Left lung (tissue), 10 donors: ENCODE results near the gene ASPHD2. TPM values are rescaled to one million over a fixed set of nuclear protein-coding genes. Genes with fewer than 3 reads are reported as not detected.
A peak's percentile ranks its signal among the peaks of the same experiment; 100 is the strongest.

Experiments used
- ATAC-seq: fragments of 200-7000 bp; cut with Tn5 transposase; one replicate; pipeline ENCODE4 v1.9.1; 2020; ENCODE audit warnings: moderate library complexity
- DNase-seq, 4 donors: peaks; one replicate each; pipeline ENCODE4 v3.0.0-alpha.2; 2013 to 2020
- H3K27ac ChIP-seq, 2 donors: fragments of 200-600 bp; sonication (generic) in 1 of 2; one replicate each; pipeline versions ENCODE4 v1.5.0 to v1.8.0; 2020 to 2021
- H3K27me3 ChIP-seq, 2 donors: fragments of 200-600 bp; sonication (generic) in 1 of 2; one replicate each; pipeline versions ENCODE4 v1.5.0 to v1.8.0; 2020 to 2021
- H3K36me3 ChIP-seq, 2 donors: fragments of 200-600 bp; sonication (generic) in 1 of 2; one replicate each; pipeline versions ENCODE4 v1.5.0 to v1.8.0; 2020 to 2021
- H3K4me1 ChIP-seq, 2 donors: fragments of 200-600 bp; one replicate each; pipeline ENCODE4 v1.8.0; 2021
- H3K4me3 ChIP-seq, 2 donors: fragments of 200-600 bp; sonication (generic) in 1 of 2; one replicate each; pipeline versions ENCODE4 v1.5.0 to v1.8.0; 2020 to 2021; ENCODE audit warnings: mild to moderate bottlenecking in 1 of 2
- H3K9me3 ChIP-seq, 2 donors: fragments of 200-600 bp; sonication (generic) in 1 of 2; one replicate each; pipeline versions ENCODE4 v1.5.0 to v1.8.0; 2020 to 2021
- intact Hi-C, 2 donors: fragments of 100-400 bp; cut with DNase I; formaldehyde crosslinking; loops; one replicate each; pipeline versions ENCODE4 v1.11.2 to v1.14.2; 2022
- polyA plus RNA-seq, 6 donors: library from polyadenylated mRNA; unstranded; fragments of 120-200 nt; gene quantifications; one replicate each; pipeline ENCODE4 v1.2.1, GENCODE V29; 2013; ENCODE audit not compliant: insufficient read length in 6 of 6
- total RNA-seq, 2 donors: library from RNA; stranded (reverse); fragmentation: NEBNext Ultra II Directional; extraction: Animal tissue kit (Norgen Biotek cat#: 25700); gene quantifications; one replicate each; pipeline ENCODE4 v1.2.1, GENCODE V29; 2021
- TF ChIP-seq, protein P1 (sequence below), 2 donors: fragments of 200-600 bp; sonication (generic) in 1 of 2; IDR thresholded peaks; one replicate each; pipeline versions ENCODE4 v1.5.0 to v1.8.0; 2021; ENCODE audit warnings: antibody characterized with exemption in 2 of 2
- donor health status: DM: no; HTN: yes; CAD: no.
- donor health status: DM: no; HTN: no; CAD: no.

ASPHD2 gene
- total and polyA plus RNA-seq, 8 donors: 0.38 to 2.1 (median 0.60) TPM

DNA sequence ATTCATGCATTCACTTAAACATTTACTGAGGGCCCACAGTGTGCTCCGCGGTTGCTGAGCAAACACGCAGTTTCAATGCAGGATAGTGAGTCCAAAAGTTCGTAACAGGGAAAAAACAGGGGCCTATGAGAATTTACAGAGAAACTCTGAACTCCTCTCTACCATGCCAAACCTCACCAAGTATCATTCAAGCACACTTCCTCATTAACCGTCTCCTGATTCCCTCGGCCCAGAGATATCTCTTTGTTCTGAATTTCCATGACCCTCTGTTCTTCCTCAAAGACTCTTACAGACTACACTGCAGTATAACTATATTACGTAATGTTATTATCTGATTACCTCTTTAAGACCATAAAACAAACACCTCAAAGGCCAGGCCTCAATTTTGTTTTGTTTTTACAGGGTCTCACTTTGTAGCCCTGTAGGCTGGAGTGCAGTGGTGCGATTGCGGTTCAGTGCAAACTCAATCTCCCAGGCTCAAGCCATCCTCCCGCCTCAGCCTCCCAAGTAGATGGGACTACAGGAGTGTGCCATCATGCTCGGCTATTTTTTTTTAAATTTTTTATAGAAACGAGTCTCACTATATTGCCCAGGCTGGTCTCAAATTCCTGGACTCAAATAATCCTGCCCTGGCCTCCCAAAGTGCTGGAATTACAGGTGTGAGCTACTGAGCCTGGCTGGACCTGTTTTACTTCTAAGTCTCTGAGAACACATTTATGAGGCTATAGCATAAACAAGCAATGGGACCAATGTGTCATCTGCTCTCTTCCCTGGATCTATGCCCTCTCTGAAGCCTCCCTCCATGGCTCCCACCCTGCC, 50.9 kb downstream of the ASPHD2 start:
- DNase-seq (no peak), ATAC-seq (peak; percentile 8)
- H3K36me3 ChIP-seq: peaks cover 0 to 19% of the 10 kb centered on the region in 2 donors
- no peaks in the 10 kb centered on the region for H3K27me3 ChIP-seq
- H3K27ac ChIP-seq: peak overlapping the region in 1 of 2 donors; percentile 57
- peak overlapping the region; percentile 2 to 25 for H3K4me3 ChIP-seq
- H3K9me3 ChIP-seq: no peaks in the 10 kb centered on the region
- TF ChIP-seq, protein P1, sequence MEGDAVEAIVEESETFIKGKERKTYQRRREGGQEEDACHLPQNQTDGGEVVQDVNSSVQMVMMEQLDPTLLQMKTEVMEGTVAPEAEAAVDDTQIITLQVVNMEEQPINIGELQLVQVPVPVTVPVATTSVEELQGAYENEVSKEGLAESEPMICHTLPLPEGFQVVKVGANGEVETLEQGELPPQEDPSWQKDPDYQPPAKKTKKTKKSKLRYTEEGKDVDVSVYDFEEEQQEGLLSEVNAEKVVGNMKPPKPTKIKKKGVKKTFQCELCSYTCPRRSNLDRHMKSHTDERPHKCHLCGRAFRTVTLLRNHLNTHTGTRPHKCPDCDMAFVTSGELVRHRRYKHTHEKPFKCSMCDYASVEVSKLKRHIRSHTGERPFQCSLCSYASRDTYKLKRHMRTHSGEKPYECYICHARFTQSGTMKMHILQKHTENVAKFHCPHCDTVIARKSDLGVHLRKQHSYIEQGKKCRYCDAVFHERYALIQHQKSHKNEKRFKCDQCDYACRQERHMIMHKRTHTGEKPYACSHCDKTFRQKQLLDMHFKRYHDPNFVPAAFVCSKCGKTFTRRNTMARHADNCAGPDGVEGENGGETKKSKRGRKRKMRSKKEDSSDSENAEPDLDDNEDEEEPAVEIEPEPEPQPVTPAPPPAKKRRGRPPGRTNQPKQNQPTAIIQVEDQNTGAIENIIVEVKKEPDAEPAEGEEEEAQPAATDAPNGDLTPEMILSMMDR (IDR thresholded peaks at IDR 0.05): no peak
- intact Hi-C loops: no loop called here
- peaks cover 21 to 89% of the 10 kb centered on the region in 2 donors for H3K4me1 ChIP-seq

DNA sequence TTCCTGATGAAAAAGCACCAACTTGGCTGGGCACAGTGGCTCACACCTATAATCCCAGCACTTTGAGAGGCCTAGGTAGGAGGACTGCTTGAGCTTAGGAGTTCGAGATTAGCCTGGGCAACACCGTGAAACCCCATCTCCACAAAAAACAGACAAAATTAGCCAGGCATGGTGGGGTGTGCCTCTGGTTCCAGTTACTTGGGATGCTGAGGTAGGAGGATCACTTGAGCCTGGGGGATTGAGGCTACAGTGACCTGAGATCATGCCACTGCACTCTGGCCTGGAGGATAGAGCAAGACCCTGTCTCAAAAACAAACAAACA, 51.5 kb downstream of the ASPHD2 start:
- ATAC-seq: no peak
- TF ChIP-seq, protein P1 (IDR thresholded peaks at IDR 0.05): no peak
- no peak for DNase-seq
- H3K4me1 ChIP-seq: peaks cover 21 to 89% of the 10 kb centered on the region in 2 donors
- intact Hi-C loops: no loop called here
- no peaks in the 10 kb centered on the region for H3K27me3 ChIP-seq
- H3K27ac ChIP-seq: no peak overlapping the region
- H3K9me3 ChIP-seq: no peaks in the 10 kb centered on the region
- no peak overlapping the region for H3K4me3 ChIP-seq
- peaks cover 0 to 13% of the 10 kb centered on the region in 2 donors for H3K36me3 ChIP-seq

DNA sequence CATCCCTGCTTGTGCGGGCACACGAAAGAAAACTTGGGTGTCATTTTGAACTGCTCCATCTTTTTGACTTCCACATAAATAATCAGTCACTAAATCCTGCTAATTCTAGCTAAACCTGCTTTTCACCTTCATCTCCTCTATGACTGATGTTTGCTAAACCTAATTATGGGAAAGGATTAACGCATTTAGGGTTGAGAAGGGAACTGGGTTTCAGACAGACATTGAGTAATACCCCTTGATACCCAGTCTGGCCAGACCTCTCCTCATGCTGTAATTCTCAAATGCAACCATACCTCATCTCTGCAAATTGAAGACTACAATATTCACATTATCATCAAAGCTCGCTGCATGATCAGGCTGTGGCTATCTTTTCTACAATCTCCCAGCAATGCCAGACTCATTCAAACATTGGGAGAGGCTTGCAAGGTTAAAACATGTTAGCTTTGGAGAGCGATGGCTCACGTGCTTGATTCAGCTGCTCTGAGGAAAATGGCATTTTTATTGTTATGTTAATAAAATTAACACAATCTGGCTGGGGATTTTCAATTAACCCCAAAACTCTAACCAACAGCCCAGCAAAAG, 52.1 kb downstream of the ASPHD2 start:
- no peak overlapping the region for H3K4me3 ChIP-seq
- TF ChIP-seq, protein P1 (IDR thresholded peaks at IDR 0.05): no peak

DNA sequence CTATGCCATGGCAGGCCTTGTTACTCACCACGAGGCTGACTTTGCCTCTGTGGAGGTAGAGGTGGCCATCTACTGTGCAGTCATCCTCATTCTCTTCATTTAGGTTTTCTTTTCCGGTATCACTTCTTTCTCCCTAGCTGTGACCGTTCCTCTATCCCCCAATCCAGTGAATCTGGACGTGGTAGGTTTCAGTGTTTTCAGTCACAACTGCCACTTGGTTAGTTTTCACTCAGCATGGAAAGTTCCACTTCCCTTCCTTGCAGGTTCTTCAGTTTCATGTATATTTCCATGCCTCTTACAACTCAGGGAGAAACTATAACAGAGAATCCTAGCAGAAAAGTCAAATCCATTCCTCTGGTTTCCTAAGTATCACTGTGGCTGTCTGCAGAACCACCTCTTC, 52.6 kb downstream of the ASPHD2 start:
- intact Hi-C loops: no loop called here
- no peak overlapping the region for H3K27ac ChIP-seq

More for the DNA sequence above, 52.1 kb downstream of the ASPHD2 start:
- peaks cover 21 to 90% of the 10 kb centered on the region in 2 donors for H3K4me1 ChIP-seq
- ATAC-seq (no peak), DNase-seq (no peak)
- H3K27ac ChIP-seq: no peak overlapping the region
- H3K36me3 ChIP-seq: peaks cover 0 to 9% of the 10 kb centered on the region in 2 donors
- H3K27me3 ChIP-seq: no peaks in the 10 kb centered on the region
- intact Hi-C loops: no loop called here
- no peaks in the 10 kb centered on the region for H3K9me3 ChIP-seq

DNA sequence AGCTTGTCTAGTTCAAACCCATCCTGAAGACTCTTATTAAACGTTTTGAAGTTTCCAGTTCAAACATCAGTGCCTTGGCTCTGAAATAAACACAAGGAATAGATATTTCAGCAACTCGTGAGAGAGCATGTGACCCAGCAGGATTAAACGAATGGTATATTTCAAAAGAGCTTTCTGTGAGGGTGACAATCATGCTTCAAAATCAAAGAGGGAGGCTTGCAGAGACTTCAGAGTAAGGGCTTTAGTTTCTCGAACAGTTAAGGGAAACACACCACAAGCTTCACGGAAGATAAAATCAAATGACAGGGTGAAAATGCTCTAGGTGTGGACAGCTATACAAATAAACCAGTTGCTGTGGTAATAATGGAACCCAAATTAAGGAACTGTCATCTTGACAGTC, 53.1 kb downstream of the ASPHD2 start:
- H3K9me3 ChIP-seq: no peaks in the 10 kb centered on the region
- no peak overlapping the region for H3K4me3 ChIP-seq
- intact Hi-C loops: no loop called here
- no peaks in the 10 kb centered on the region for H3K27me3 ChIP-seq
- no peak overlapping the region for H3K27ac ChIP-seq
- DNase-seq (no peak), ATAC-seq (no peak)
- H3K4me1 ChIP-seq: peaks cover 21 to 83% of the 10 kb centered on the region in 2 donors
- TF ChIP-seq, protein P1 (IDR thresholded peaks at IDR 0.05): no peak
- H3K36me3 ChIP-seq: peaks cover 0 to 7% of the 10 kb centered on the region in 2 donors

More for the DNA sequence above, 52.6 kb downstream of the ASPHD2 start:
- TF ChIP-seq, protein P1 (IDR thresholded peaks at IDR 0.05): no peak
- no peak for ATAC-seq
- peaks cover 21 to 87% of the 10 kb centered on the region in 2 donors for H3K4me1 ChIP-seq
- no peak overlapping the region for H3K4me3 ChIP-seq
- no peaks in the 10 kb centered on the region for H3K27me3 ChIP-seq
- DNase-seq: no peak
- H3K9me3 ChIP-seq: no peaks in the 10 kb centered on the region
- H3K36me3 ChIP-seq: peaks cover 0 to 5% of the 10 kb centered on the region in 2 donors
